H54 (cell line): ENCODE measurements around the gene NAT8L.

Experiments used
- DNase-seq: peaks from one replicate; pipeline ENCODE4 v3.0.0; 2011; ENCODE audit warnings: low spot score, mixed read lengths; ENCODE audit not compliant: insufficient read length
- FAIRE-seq: peaks from 3 replicates; lab custom pipeline; 2011; peaks lifted over from hg19 to GRCh38; lab: Jason Lieb, UNC
- POLR2A ChIP-seq: IDR thresholded peaks from 2 replicates; pipeline ENCODE4 v1.6.1; 2011; ENCODE audit warnings: low read depth, mild to moderate bottlenecking, low read length

The NAT8L gene

GRCh38 chr4:2095236-2096072, 36.3 kb downstream of the NAT8L start:
- no peak for TF ChIP-seq POLR2A
- FAIRE-seq (no peak), DNase-seq (no peak)

- FAIRE-seq (no peak), DNase-seq (peak; percentile 35)
- no peak for TF ChIP-seq POLR2A
Observed at GRCh38 chr4:2096073-2096609, 37.0 kb downstream of the NAT8L start.

GRCh38 chr4:2101346-2102044, 42.4 kb downstream of the NAT8L start:
- TF ChIP-seq POLR2A, result no peak
- DNase-seq, result no peak
- no peak for FAIRE-seq

- DNase-seq (no peak), FAIRE-seq (no peak)
- TF ChIP-seq POLR2A, result no peak
Observed at GRCh38 chr4:2102045-2102883, 43.1 kb downstream of the NAT8L start.

GRCh38 chr4:2103127-2103842, 44.2 kb downstream of the NAT8L start:
- DNase-seq, result no peak
- no peak for TF ChIP-seq POLR2A
- no peak for FAIRE-seq

- no peak for FAIRE-seq
- no peak for DNase-seq
- no peak for TF ChIP-seq POLR2A
Observed at GRCh38 chr4:2103843-2104547, 44.9 kb downstream of the NAT8L start.

- no peak for TF ChIP-seq POLR2A
- DNase-seq (no peak), FAIRE-seq (no peak)
Observed at GRCh38 chr4:2104556-2105345, 45.6 kb downstream of the NAT8L start.

GRCh38 chr4:2105559-2105958, 46.4 kb downstream of the NAT8L start:
- no peak for FAIRE-seq
- TF ChIP-seq POLR2A, result no peak
- DNase-seq, result no peak

GRCh38 chr4:2116687-2117400, 57.7 kb downstream of the NAT8L start:
- DNase-seq (no peak), FAIRE-seq (no peak)
- no peak for TF ChIP-seq POLR2A
